Right lobe of liver (tissue), 6 donors: ENCODE data around the gene LYL1. TPM values are rescaled to one million over a fixed set of nuclear protein-coding genes. Genes with fewer than 3 reads are reported as not detected.

Experiments
- ATAC-seq, 4 donors: fragments of 200-7000 bp; cut with Tn5 transposase; one replicate each; pipeline ENCODE4 v1.9.1; 2020; ENCODE audit warnings: mild to moderate bottlenecking in 4 of 4, moderate library complexity in 4 of 4
- DNase-seq, 3 donors: peaks; one replicate each; pipeline ENCODE4 v3.0.0-alpha.2; 2020
- H3K27ac ChIP-seq, 3 donors: fragments of 200-600 bp; one replicate each; pipeline ENCODE4 v1.8.0; 2022
- H3K27me3 ChIP-seq, 2 donors: fragments of 200-600 bp; one replicate each; pipeline ENCODE4 v1.8.0; 2022
- H3K36me3 ChIP-seq, 4 donors: fragments of 200-600 bp; sonication (generic) in 1 of 4; one replicate each; pipeline versions ENCODE4 v1.5.1 to v1.8.0; 2017 to 2022; ENCODE audit warnings: control low read depth in 1 of 4
- H3K4me1 ChIP-seq, 4 donors: fragments of 200-600 bp; sonication (generic) in 1 of 4; one replicate each; pipeline versions ENCODE4 v1.5.1 to v1.8.0; 2017 to 2022; ENCODE audit warnings: control low read depth in 1 of 4
- H3K4me3 ChIP-seq, 3 donors: fragments of 200-600 bp; one replicate each; pipeline ENCODE4 v1.8.0; 2022
- H3K9me3 ChIP-seq, 4 donors: fragments of 200-600 bp; sonication (generic) in 1 of 4; one replicate each; pipeline versions ENCODE4 v1.5.1 to v1.8.0; 2017 to 2022; ENCODE audit warnings: control low read depth in 1 of 4
- CTCF ChIP-seq, 4 donors: fragments of 200-600 bp in 3 of 4; fragments of 450-650 bp in 1 of 4; IDR thresholded peaks; one replicate each; pipeline versions ENCODE4 v1.5.1 to v1.8.0; 2016 to 2022; ENCODE audit warnings: antibody characterized with exemption in 4 of 4, mild to moderate bottlenecking in 2 of 4
- POLR2A ChIP-seq: fragments of 450-650 bp; IDR thresholded peaks from one replicate; pipeline ENCODE4 v1.6.1; 2017; ENCODE audit warnings: antibody characterized with exemption, mild to moderate bottlenecking
- WGBS: methylation state at CpG from one replicate; pipeline ENCODE4 v1.1.6; 2018; ENCODE audit warnings: low coverage, low lambda C conversion rate; ENCODE audit not compliant: insufficient coverage; ENCODE audit errors: missing lambda C conversion rate; 5-methylcytosine and 5-hydroxymethylcytosine counted together
- intact Hi-C, 2 donors: fragments of 100-400 bp; cut with DNase I; formaldehyde crosslinking; loops; one replicate each; pipeline versions ENCODE4 v1.11.2 to v1.14.1; 2022
- total RNA-seq, 6 experiments: library from RNA; depleted of rRNA in 2 of 6; stranded (reverse); fragments of >200 nt in 2 of 6; fragmentation: NEBNext Ultra II Directional in 3 of 6; extraction: Animal tissue kit (Norgen Biotek cat#: 25700) in 3 of 6; gene quantifications; one replicate each; pipeline versions ENCODE4 v1.1.0 to v1.2.4, GENCODE V29; 2016 to 2023
- donor health status: DM: no; HTN: yes; CAD: no.
- donor health status: DM: no; HTN: no; CAD: no.
- donor health status: DM: no; HTN: no; CAD: no.
- donor health status: DM: no; HTN: yes; CAD: no.
- donor health status: DM: no; HTN: yes; CAD: no.

LYL1 gene
- total RNA-seq, 6 experiments from 2014 or later, result 1.1 to 3.7 (median 2.3) TPM

DNA sequence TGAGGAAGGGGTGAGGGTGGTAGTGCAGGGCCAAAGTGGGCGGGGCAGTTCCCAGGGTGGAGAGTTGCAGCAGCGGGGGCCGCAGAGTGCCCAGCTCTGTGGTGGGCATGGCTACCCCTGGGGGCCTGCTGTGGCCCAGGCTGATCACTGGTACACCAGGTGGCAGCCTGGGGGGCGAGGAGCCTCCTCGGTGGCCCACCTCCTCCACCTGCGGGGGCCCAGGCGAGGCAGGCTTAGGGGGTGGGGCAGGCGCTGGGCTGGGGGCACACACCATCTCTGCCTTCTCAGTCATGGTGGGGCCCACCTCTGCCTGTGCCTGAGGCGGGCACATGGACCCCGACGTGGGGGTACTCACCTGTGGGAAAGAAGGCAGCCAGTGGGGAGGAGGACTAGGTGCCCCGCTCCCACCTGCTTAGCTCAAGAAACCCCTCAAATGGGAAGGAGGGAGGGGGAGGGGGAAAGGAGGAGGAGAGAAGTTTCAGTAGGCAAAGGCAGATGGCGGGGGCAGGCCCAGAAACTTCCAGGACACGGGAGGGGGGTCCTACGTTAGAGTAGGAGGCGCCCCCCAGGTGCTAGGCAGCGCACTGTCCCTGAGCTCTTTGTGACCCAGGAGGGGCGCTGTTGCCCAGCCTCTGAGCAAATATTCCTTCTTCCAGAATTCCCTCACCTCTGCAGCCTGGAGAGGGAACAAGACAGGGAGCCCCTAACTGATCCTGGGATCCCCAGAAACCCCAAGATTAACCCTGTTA is 1.6 kb downstream of the LYL1 start:
- no peaks in the 10 kb centered on the region for H3K36me3 ChIP-seq
- H3K27ac ChIP-seq, result peak overlapping the region in 1 of 3 donors; percentile 10
- no peak for DNase-seq
- H3K9me3 ChIP-seq, result no peaks in the 10 kb centered on the region
- peaks cover 0 to 29% (median 7%) of the 10 kb centered on the region in 4 donors for H3K4me1 ChIP-seq
- peak overlapping the region in 1 of 3 donors; percentile 53 for H3K4me3 ChIP-seq
- WGBS, result 23% methylated on average over 9 of the region's 18 CpGs
- no peak for TF ChIP-seq POLR2A
- TF ChIP-seq CTCF (IDR thresholded peaks at IDR 0.05), result peak in 3 of 4 donors; percentile 28 to 37 (median 33)
- intact Hi-C loops, result loop anchor here in 1 of 2 donors (10.0 kb wide), 1 partner anchor 164 kb away; no protein-coding TSS in a partner anchor
- peaks cover 0 to 6% of the 10 kb centered on the region in 2 donors for H3K27me3 ChIP-seq
- ATAC-seq, result no peak

- 71% methylated on average over 2 of the region's 12 CpGs for whole genome bisulfite sequencing
- H3K36me3 ChIP-seq, result peaks cover 0 to 2% (median 0%) of the 10 kb centered on the region in 4 donors
- H3K4me1 ChIP-seq, result peaks cover 0 to 30% (median 7%) of the 10 kb centered on the region in 4 donors
- intact Hi-C loops, result loop anchor here in 1 of 2 donors (10.0 kb wide), 1 partner anchor 165 kb away; no protein-coding TSS in a partner anchor
- no peak for DNase-seq
- peak overlapping the region; percentile 72 to 87 (median 76) for H3K27ac ChIP-seq
- H3K9me3 ChIP-seq, result no peaks in the 10 kb centered on the region
- ATAC-seq, result no peak
- H3K27me3 ChIP-seq, result peaks cover 0 to 6% of the 10 kb centered on the region in 2 donors
- no peak for TF ChIP-seq POLR2A
- no peak for TF ChIP-seq CTCF (IDR thresholded peaks at IDR 0.05)
- H3K4me3 ChIP-seq, result no peak overlapping the region
Observed at GRCh38 chr19:13100031-13100588, 2.5 kb downstream of the LYL1 start.

DNA sequence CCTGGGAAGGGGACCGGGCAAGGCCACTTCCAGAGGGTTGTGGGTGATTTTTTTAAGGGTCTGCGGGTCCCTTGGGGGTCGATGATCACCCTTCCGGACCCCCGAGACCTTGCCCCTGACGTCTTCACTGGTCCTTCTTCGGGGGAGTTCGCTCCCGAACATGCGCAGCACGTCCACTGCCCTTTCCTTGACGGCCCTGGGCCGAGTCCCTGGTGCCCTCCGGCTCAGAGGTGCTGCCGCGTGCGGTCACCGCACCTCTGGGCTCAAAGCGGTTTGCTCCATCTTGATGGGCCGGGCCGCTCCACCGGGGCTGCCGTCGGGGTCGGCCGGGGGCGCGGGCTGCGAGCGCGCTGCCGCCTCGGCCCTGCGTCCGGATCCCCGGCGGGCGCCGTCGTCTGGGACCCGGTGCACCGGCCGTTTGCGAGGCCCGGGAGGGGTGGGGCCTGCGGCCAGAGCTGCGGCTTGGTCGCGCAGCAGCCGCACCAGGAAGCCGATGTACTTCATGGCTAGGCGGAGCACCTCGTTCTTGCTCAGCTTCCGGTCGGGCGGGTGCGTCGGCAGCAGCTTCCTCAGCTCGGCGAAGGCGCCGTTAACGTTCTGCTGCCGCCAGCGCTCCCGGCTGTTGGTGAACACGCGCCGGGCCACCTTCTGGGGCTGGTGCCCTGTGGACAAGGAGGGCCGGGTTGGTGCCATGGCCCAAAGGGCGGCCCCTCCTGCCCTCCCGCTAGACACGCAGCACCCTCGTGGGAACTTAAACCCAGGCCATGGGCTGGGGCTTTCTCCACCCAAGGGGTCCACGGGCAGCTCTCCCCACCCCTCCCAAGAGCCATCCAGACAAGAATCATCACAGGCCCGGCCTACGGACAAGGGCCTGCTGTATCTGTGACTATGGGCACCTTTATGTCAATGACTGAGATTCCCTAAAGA is 3.3 kb downstream of the LYL1 start:
- Histone ChIP-seq H3K4me3 (peak overlapping the region in 2 of 3 donors; percentile 2 to 24), H3K27ac (peak overlapping the region; percentile 72 to 87 (median 76)), H3K4me1 (peaks cover 0 to 32% (median 7%) of the 10 kb centered on the region in 4 donors), H3K27me3 (peaks cover 0 to 6% of the 10 kb centered on the region in 2 donors), H3K9me3 (no peaks in the 10 kb centered on the region), H3K36me3 (peaks cover 0 to 3% (median 0%) of the 10 kb centered on the region in 4 donors)
- peak; percentile 23 for TF ChIP-seq POLR2A
- no peak for TF ChIP-seq CTCF (IDR thresholded peaks at IDR 0.05)
- DNase-seq (peak; percentile 76 to 84 (median 83)), ATAC-seq (peak; percentile 14 to 26 (median 20))
- intact Hi-C loops, result loop anchor here in 1 of 2 donors (10.0 kb wide), 1 partner anchor 65 kb away; no protein-coding TSS in a partner anchor
- WGBS, result 29% methylated on average over 7 of the region's 77 CpGs
